HPDE6-E6E7 (cell line): ENCODE data around the gene RPS14.

Source experiments
- DNase-seq: peaks from one replicate; pipeline ENCODE4 v3.0.0; 2011; ENCODE audit warnings: missing footprints; ENCODE audit errors: extremely low spot score

The RPS14 gene

GRCh38 chr5:150401076-150401375 lies 48.5 kb downstream of the RPS14 start:
- DNase-seq = no peak

- DNase-seq = no peak
These were observed 49.0 kb downstream of the RPS14 start for GRCh38 chr5:150400316-150401075.

- no peak for DNase-seq
These were observed 49.9 kb downstream of the RPS14 start for GRCh38 chr5:150399524-150400211.

GRCh38 chr5:150398722-150399523 lies 50.6 kb downstream of the RPS14 start:
- DNase-seq = no peak

- DNase-seq = no peak
These were observed 51.5 kb downstream of the RPS14 start for GRCh38 chr5:150397782-150398721.

GRCh38 chr5:150397146-150397781 lies 52.3 kb downstream of the RPS14 start:
- DNase-seq = no peak

- no peak for DNase-seq
These were observed 53.3 kb downstream of the RPS14 start for GRCh38 chr5:150396267-150396666.

GRCh38 chr5:150395688-150395975 lies 53.9 kb downstream of the RPS14 start:
- no peak for DNase-seq

GRCh38 chr5:150394912-150395687 lies 54.4 kb downstream of the RPS14 start:
- no peak for DNase-seq

GRCh38 chr5:150394131-150394530 lies 55.4 kb downstream of the RPS14 start:
- DNase-seq = no peak

GRCh38 chr5:150393096-150393645 lies 56.4 kb downstream of the RPS14 start:
- no peak for DNase-seq

- no peak for DNase-seq
These were observed 56.9 kb downstream of the RPS14 start for GRCh38 chr5:150392680-150393079.
